Anterior cingulate cortex (tissue), 58 donors: ENCODE data around the gene NPY.

Experiments
- DNase-seq, 58 donors: peaks; one replicate each; lab custom pipeline; 2025; lab: John Stamatoyannopoulos, UW

Gene NPY

GRCh38 chr7:24312588-24312987 lies 28.6 kb downstream of the NPY start:
- no peak for DNase-seq

DNA sequence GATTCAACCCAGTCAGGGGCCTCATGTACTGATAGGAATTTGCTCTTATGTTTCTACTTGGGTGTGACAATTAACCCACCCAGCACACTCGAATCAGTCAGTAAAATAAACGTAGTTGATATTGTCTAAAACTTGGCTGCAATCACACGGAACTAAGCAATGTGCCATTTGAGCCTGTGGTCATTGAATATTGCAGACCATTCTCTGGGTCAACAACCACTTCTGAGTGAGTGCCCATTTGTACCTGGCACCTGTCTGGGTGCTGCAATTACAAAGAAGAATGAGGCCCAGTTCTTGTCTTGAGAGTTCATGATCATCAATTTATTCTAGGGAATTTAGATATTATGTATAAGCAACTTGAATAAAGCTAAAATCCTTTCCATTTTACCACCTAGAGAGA lies 29.8 kb downstream of the NPY start:
- DNase-seq = no peak

DNA sequence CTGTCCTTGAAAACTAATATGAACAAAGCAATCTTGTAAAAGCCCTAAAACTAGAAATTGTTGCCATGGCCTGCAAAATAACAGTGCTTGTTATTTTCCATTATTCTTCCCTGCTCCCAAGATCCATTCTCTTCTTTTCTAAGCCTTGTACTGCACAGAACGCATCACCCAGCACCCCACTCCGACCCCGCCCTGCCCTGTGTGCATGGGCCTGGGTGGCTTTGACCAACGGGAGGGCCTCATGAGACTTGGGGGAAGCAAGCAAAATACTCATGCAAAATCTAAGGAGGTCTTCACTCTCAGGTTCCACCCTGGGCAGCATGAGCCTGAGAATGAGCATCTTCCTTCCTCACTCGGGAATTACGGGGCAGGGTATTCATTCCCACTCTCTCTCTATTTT lies 32.4 kb downstream of the NPY start:
- DNase-seq = no peak

DNA sequence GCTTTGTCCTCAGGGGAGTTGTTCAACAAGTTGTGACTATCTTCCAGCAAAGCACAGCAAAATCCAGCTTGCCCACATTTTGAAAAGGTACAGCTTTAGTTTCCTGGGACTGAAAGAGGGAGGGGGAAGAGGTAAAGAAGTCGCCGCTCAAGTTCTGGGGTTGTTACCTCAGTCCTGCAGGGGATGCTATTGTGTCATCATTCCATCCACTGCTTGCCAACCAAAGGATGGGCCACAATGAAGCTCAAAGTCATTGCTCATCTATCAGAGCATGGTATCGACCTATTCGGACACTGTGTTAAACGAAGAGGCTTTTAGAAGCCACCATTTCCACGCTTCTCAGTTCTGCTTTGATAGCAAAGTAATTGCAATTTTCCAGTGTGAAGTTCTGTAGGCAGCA lies 34.3 kb downstream of the NPY start:
- DNase-seq = no peak

DNA sequence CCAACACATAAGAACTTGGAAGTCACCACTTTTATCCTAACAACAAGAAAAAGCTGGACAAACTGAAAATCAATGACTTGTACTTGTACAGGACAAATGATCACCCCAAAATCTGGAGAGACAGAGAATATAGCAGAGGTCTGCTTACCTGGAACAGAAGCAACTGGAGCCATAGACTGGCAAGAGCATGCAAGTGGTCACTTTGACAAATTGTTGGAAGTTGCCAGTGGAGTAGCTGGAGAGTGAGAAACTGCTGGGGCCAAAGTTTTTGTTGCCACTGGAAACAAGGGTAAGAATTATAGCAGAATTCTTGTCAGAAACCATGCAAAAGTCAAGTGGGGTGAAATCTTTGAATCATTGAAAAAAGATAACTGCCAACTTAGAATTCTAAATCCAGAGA lies 35.2 kb downstream of the NPY start:
- DNase-seq = no peak

GRCh38 chr7:24323961-24324480 lies 40.0 kb downstream of the NPY start:
- DNase-seq = no peak

DNA sequence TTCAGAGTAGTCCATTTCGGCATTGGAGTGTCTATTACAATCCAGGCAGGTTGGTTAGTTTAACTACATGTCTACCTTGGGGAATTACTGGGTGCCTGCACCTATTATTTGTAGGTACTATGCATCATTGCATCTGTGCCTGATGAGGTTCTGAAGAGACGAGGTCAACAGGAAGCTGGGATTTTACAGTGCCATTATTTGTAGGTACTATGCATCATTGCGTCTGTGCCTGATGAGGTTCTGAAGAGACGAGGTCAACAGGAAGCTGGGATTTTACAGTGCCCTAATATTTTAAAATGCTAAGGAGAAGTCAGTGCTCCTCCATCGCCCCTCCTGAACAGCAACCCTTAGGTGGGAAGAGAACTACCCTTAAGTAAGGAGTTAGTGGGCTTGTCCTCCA lies 41.7 kb downstream of the NPY start:
- no peak for DNase-seq

- DNase-seq = no peak
These were observed 44.1 kb downstream of the NPY start for GRCh38 chr7:24328050-24328449.

GRCh38 chr7:24328894-24329293 lies 44.9 kb downstream of the NPY start:
- no peak for DNase-seq

GRCh38 chr7:24334012-24334411 lies 50.0 kb downstream of the NPY start:
- no peak for DNase-seq

DNA sequence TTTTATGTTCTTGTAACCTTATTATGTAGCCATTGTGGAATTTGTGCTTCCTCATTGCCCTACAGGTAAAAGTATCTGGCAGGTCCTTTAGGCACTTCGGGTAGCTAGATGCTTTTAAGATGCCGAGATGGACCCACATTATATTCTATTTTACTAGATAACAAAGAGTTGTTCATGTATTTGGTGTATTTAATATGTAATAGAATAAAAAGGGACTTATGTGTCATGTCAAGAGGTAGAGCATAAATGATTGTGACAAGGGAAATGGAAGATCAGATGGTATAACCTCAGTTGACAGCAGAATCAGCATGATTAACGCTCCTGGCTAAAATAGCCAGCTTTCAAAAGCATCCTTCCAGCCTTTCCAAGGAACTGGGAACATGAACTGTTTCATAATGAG lies 50.6 kb downstream of the NPY start:
- no peak for DNase-seq

DNA sequence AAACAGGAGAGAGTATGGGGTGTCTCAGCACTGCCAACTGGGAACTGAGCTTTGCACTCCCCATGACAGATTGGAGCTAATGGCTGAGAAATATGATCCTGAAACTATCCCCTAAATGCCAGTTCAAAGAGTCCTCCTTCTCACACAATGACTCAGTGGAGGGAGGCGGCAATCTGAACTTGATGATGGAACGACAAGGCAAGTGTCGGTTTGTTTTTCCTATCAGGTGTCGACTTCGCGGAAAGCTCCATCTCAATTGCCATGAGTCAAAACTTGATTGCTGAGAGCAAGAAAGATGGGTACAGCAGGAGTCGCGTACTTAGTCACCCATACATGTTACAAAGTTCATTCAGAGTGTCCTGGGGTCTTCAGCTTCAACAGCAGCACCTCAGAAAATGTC lies 52.5 kb downstream of the NPY start:
- peak in 1 of 58 donors; percentile 19 for DNase-seq

- DNase-seq = peak in 4 of 58 donors; percentile 2 to 9 (median 4)
These were observed 53.2 kb downstream of the NPY start for GRCh38 chr7:24337180-24337579.

- no peak for DNase-seq
These were observed 55.6 kb downstream of the NPY start for GRCh38 chr7:24339575-24339974.

DNA sequence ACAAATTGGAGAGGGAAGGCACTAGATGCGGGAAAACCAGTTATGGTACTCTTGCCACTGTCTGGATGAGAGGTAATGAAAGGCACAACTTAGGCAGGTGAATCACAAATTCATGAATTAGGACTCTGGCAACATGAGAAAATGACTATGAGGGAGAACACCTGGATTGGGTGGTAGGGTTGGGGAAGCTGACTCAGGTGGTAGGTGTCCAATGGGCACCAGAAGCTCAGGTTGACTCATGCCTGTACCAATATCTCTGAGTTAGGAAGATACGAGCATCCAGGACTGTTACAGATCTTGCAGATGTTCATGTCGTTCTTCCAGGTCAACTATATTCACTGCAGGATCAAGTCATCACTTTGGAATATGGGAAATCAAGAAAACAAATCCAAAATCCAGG lies 56.7 kb downstream of the NPY start:
- no peak for DNase-seq
